GM18511 (cell line): ENCODE results near the gene ZNF652.
A peak's percentile ranks its signal among the peaks of the same experiment; 100 is the strongest.
"Not testable (repeated sequence)": the region's sequence is repeated elsewhere in the genome, so short reads cannot be mapped to it uniquely, and the experiment has no call there.

ENCODE experiments used
- ATAC-seq: cut with Tn5 transposase; IDR thresholded peaks from one replicate; pipeline ENCODE4 v1.9.1; 2021; ENCODE audit warnings: mild to moderate bottlenecking, moderate library complexity; ENCODE audit not compliant: unreplicated experiment

ZNF652 gene

DNA sequence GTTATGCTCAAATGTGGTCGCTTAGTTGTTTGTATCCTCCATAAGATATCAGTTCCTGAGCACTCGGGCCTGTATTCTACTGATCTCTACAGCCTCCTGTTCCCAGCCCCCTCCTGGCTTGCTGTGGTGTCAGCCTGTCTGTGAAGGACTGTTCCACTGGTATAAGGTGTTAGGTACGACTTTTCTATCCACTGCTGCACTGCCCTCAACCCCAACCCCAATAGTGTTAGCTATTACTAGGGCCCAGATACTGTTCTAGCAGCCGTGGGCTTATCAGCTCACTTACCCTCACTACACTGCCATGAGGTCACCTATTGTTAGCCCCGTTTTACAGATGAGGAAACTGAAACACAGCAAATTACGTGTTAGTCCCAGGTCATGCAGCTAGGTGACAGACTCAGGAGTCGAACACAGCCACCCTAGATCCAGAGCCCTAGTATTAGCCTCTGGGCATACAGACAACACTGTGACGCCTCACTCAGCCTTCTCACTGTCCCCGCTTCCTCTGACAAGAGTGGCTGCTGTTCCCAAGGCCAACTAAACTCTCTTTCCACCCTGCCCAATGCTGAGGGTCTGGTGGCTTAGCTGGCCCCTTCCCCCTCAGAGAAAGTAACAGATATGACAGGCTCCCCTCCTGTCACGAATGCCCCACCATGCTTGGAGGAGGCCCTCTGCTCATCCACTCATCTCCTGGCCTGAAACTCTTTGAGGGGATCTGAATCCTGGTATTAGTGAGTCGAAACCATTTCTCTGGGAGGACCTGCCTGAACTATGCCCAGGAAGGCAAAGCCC, 25.6 kb upstream of the ZNF652 start:
- ATAC-seq: peak; percentile 25

- no peak for ATAC-seq
These were observed 24.3 kb upstream of the ZNF652 start for GRCh38 chr17:49386373-49386772.

GRCh38 chr17:49384951-49385350, 22.9 kb upstream of the ZNF652 start:
- no peak for ATAC-seq

- ATAC-seq: no peak
These were observed 21.0 kb upstream of the ZNF652 start for GRCh38 chr17:49383060-49383459.

GRCh38 chr17:49382556-49382955, 20.5 kb upstream of the ZNF652 start:
- no peak for ATAC-seq

DNA sequence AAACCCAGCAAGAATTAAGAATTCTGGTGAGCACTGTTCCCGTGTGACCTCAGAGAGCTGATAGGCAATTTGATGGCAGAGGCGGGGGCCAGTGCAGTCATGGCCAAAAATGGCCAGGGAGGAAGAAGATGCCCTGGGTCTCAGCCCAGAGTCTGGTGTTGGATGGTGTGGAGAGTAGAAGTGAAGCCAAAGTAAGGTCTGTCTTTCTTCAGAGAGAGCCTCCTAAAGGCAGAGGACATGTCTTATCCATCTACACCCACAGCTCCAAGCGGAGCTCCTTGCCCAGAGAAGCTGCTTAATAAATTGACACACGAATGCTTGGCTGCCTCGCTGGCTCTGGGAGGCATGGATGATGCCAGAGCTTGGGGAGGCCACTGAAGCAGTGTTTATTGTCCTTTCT, 19.7 kb upstream of the ZNF652 start:
- no peak for ATAC-seq

GRCh38 chr17:49381033-49381432, 19.0 kb upstream of the ZNF652 start:
- no peak for ATAC-seq

DNA sequence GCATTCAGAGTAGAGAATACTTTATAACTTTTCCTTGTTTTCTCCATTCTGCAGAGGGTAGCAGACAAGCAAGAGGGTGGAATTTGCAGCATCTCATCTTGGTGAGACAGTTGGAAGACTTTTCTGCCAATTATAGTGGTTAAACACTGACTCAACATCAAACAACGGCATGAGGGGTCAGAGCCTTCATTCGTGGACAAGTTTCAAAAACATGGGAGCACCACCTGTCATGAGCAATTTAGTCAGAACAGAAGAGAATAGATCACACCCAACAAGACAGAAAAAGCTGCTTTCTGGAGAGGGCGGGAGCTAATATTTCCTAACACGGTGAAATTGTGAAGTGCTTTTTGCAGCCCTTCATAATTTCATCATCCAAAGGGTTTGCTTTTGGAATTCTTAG, 17.9 kb upstream of the ZNF652 start:
- ATAC-seq: no peak

- ATAC-seq: no peak
These were observed 16.3 kb upstream of the ZNF652 start for GRCh38 chr17:49378311-49378710.

DNA sequence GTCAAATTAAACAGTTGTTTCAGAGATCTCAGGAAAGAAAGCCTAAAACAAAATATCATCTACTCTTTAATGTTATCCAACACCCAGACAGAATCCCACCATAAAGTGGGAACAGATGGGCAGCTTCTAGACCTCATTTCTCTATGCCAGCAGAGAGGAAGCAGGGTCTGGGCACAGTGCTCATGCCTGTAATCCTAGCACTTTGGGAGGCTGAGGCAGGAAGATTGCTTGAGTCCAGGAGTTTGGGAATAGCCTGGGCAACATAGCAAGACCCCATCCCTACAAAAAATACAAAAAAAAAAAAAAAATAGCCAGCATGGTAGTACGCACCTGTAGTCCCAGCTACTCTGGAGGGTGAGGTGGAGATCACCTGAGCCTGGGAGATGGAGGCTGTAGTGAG, 13.5 kb upstream of the ZNF652 start:
- no peak for ATAC-seq

- no peak for ATAC-seq
These were observed 11.1 kb upstream of the ZNF652 start for GRCh38 chr17:49373115-49373514.

DNA sequence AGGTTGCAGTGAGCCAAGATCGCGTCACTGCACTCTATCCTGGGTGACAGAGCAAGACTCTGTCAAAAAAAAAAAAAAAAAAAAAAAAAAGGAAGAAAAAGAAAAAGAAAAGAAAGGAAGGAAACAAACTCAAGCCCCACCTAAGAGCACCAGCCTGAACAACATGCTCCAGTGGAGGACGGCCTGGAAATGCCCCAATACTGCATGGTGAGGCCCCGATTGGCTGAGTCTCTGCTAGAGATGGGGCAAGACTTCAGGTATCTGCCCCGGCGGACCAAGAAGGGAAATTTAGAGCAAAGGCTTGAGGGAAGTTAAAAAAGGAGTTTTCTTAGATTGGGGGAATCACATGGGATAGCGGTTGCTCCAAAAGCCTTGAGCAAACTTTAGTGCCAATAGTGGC, 10.4 kb upstream of the ZNF652 start:
- ATAC-seq: no peak

- ATAC-seq: no peak
These were observed 9.2 kb upstream of the ZNF652 start for GRCh38 chr17:49370971-49371834.

DNA sequence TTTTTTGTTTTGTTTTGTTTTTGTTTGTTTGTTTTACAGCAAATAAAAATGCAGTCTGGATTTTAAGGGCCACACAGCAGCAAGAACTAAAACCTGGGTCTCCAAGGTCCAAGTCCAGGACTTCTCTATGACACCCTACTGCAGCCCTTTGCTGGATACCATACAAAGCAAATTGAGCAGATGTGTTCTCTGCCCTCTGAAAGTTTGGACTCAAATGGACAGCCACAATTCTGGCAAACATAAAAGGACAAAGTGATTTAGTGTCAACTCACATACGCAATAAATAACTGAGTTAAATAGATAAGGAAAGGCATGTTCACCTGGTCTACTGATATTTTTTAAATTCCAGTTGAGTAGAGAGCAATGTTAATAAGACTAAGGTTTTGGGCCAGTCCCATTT, 7.7 kb upstream of the ZNF652 start:
- ATAC-seq: no peak

- no peak for ATAC-seq
These were observed 7.0 kb upstream of the ZNF652 start for GRCh38 chr17:49369089-49369488.

DNA sequence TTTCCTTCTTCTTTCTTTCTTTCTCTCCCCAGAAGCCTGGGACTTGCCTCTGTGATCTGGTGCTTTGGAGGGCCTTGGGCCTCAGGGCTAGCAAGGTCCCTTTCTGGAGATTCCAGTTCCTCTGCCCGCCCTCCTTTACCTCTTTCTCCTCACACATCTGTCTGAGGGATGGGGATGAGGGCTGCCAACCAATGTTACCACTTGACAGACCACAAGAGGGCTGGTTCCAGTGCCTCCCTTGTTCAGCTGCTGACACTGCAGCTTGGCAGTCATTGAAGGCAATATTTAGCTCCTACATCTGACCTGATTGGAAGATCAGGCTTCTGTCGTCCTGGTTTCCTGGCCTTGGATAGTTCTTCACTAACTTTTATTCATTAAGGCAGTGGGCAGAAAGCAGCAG, 3.6 kb upstream of the ZNF652 start:
- no peak for ATAC-seq

DNA sequence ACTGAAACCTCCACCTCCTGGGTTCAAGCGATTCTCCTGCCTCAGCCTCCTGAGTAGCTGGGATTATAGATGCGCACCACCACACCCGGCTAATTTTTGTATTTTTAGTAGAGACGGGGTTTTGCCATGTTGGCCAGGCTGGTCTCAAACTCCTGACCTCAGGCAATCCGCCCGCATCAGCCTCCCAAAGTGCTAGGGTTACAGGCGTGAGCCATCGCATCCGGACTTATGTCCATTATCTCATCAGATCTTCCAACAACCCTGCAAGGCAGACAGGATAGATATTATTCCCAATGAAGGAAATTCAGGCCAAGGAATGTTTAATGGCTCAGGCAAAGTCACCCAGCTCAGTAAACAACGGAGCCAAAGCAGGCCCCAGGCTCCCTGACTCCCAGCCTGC, 3.1 kb upstream of the ZNF652 start:
- not testable (repeated sequence) for ATAC-seq

GRCh38 chr17:49364119-49364518, 2.1 kb upstream of the ZNF652 start:
- ATAC-seq: no peak

- ATAC-seq: no peak
These were observed 1.2 kb upstream of the ZNF652 start for GRCh38 chr17:49363251-49363650.

DNA sequence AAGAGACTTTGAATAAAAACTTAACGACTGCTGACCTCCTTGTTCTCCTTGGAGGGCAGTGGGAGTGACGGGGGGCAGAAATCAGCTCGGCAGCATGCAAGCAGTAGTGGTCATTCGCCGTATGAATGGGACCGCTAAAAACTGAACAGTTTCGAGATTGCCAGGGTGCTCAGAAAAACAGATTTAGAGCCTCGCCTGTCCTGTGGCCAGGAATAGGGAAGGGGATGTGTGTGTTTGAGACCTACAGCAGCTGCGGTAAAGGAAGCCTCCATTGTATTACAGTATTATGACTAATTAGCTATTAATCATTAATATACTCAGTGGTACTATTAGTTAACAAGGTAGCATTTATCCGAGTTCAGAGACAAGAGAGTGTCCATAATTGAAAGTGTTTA, 670 bp upstream of the ZNF652 start:
- no peak for ATAC-seq

GRCh38 chr17:49361129-49361901, 735 bp downstream of the ZNF652 start:
- peak; percentile 41 for ATAC-seq

GRCh38 chr17:49360796-49361128, 1.3 kb downstream of the ZNF652 start:
- no peak for ATAC-seq
